H9 (cell line): ENCODE data around the gene WDR27. TPM values are rescaled to one million over a fixed set of nuclear protein-coding genes. Genes with fewer than 3 reads are reported as not detected.
A peak's percentile ranks its signal among the peaks of the same experiment; 100 is the strongest.

Experiments used
- DNase-seq: peaks from one replicate; pipeline ENCODE4 v3.0.0-alpha.2; 2017
- H2AFZ ChIP-seq: one replicate; pipeline ENCODE4 v1.6.1; 2013; ENCODE audit warnings: mild to moderate bottlenecking, low read length, control low read depth, moderate library complexity
- H2AK5ac ChIP-seq: 2 replicates; pipeline ENCODE4 v1.6.1; 2013; ENCODE audit warnings: low read length, control low read depth, mixed read lengths; ENCODE audit not compliant: insufficient read length
- H2BK120ac ChIP-seq: one replicate; pipeline ENCODE4 v1.6.1; 2013; ENCODE audit warnings: low read depth, mild to moderate bottlenecking, low read length, control low read depth, inconsistent platforms; ENCODE audit not compliant: poor library complexity, severe bottlenecking
- H2BK12ac ChIP-seq: 2 replicates; pipeline ENCODE4 v1.6.1; 2013; ENCODE audit warnings: low read length, control low read depth, mixed read lengths, low read depth; ENCODE audit not compliant: insufficient read length
- H2BK15ac ChIP-seq: 2 replicates; pipeline ENCODE4 v1.6.1; 2013; ENCODE audit warnings: low read depth, low read length, control low read depth
- H2BK20ac ChIP-seq: one replicate; pipeline ENCODE4 v1.6.1; 2013; ENCODE audit warnings: low read depth, mild to moderate bottlenecking, low read length, control low read depth, inconsistent platforms; ENCODE audit not compliant: poor library complexity, severe bottlenecking
- H2BK5ac ChIP-seq: 2 replicates; pipeline ENCODE4 v1.6.1; 2013; ENCODE audit warnings: low read length, control low read depth, mixed read lengths; ENCODE audit not compliant: insufficient read length
- H3K14ac ChIP-seq: 2 replicates; pipeline ENCODE4 v1.6.1; 2013; ENCODE audit warnings: low read length, control low read depth; ENCODE audit not compliant: insufficient read depth
- H3K18ac ChIP-seq: 2 replicates; pipeline ENCODE4 v1.6.1; 2013; ENCODE audit warnings: low read depth, mild to moderate bottlenecking, mixed read lengths, low read length, control low read depth; ENCODE audit not compliant: insufficient read length
- H3K23ac ChIP-seq: 2 replicates; pipeline ENCODE4 v1.6.1; 2013; ENCODE audit warnings: low read length, control low read depth, mixed read lengths, low read depth; ENCODE audit not compliant: insufficient read length
- H3K23me2 ChIP-seq: 2 replicates; pipeline ENCODE4 v1.6.1; 2013; ENCODE audit warnings: low read depth, mild to moderate bottlenecking, mixed read lengths, low read length, control low read depth; ENCODE audit not compliant: insufficient read length, poor library complexity, severe bottlenecking
- H3K27ac ChIP-seq: 2 replicates; pipeline ENCODE4 v1.5.1; 2013; ENCODE audit warnings: low read length, control low read depth, mixed read lengths, low read depth; ENCODE audit not compliant: insufficient read length
- H3K27me3 ChIP-seq: 2 replicates; pipeline ENCODE4 v1.6.1; 2013; ENCODE audit warnings: low read length, control low read depth, inconsistent platforms; ENCODE audit not compliant: insufficient read depth
- H3K4ac ChIP-seq: 2 replicates; pipeline ENCODE4 v1.6.1; 2013; ENCODE audit warnings: low read depth, mild to moderate bottlenecking, control low read depth, inconsistent platforms, low read length, moderate library complexity
- H3K4me1 ChIP-seq: 2 replicates; pipeline ENCODE4 v1.6.1; 2013; ENCODE audit warnings: low read length, control low read depth, inconsistent platforms; ENCODE audit not compliant: insufficient read depth
- H3K4me2 ChIP-seq: 2 replicates; pipeline ENCODE4 v1.6.1; 2013; ENCODE audit warnings: low read length, control low read depth, mixed read lengths; ENCODE audit not compliant: insufficient read length, insufficient read depth
- H3K56ac ChIP-seq: 2 replicates; pipeline ENCODE4 v1.6.1; 2013; ENCODE audit warnings: low read depth, mild to moderate bottlenecking, mixed read lengths, low read length, control low read depth; ENCODE audit not compliant: insufficient read length
- H3K79me1 ChIP-seq: 2 replicates; pipeline ENCODE4 v1.6.1; 2013; ENCODE audit warnings: low read depth, mild to moderate bottlenecking, moderate library complexity, low read length, control low read depth, inconsistent platforms; ENCODE audit not compliant: insufficient read depth, poor library complexity, severe bottlenecking
- H3K79me2 ChIP-seq: 2 replicates; pipeline ENCODE4 v1.6.1; 2013; ENCODE audit warnings: low read length, control low read depth, inconsistent platforms; ENCODE audit not compliant: insufficient read depth
- H3K9ac ChIP-seq: 2 replicates; pipeline ENCODE4 v1.6.1; 2013; ENCODE audit warnings: low read length, control low read depth, mixed read lengths; ENCODE audit not compliant: insufficient read length; ENCODE audit errors: extremely low read depth
- H3K9me3 ChIP-seq: one replicate; pipeline ENCODE4 v1.6.1; 2013; ENCODE audit warnings: low read depth, low read length, inconsistent platforms; ENCODE audit not compliant: control insufficient read depth
- H3T11ph ChIP-seq: one replicate; pipeline ENCODE4 v1.6.1; 2013; ENCODE audit warnings: mild to moderate bottlenecking, low read length, control low read depth, inconsistent platforms
- H4K20me1 ChIP-seq: one replicate; pipeline ENCODE4 v1.6.1; 2013; ENCODE audit not compliant: control insufficient read depth, insufficient read length, insufficient read depth
- H4K5ac ChIP-seq: 2 replicates; pipeline ENCODE4 v1.6.1; 2013; ENCODE audit warnings: low read depth, mild to moderate bottlenecking, mixed read lengths, low read length, control low read depth; ENCODE audit not compliant: insufficient read length
- H4K8ac ChIP-seq: replicated peaks from 2 replicates; pipeline ENCODE4 v1.6.1; 2013; ENCODE audit warnings: low read length, control low read depth, mixed read lengths, low read depth; ENCODE audit not compliant: insufficient read length
- H4K91ac ChIP-seq: 2 replicates; pipeline ENCODE4 v1.6.1; 2013; ENCODE audit warnings: low read depth, mild to moderate bottlenecking, moderate library complexity, mixed read lengths, low read length, control low read depth; ENCODE audit not compliant: insufficient read length
- H3K27ac Mint-ChIP-seq, 3 experiments: 2 replicates in 2 of 3; 3 replicates in 1 of 3; pipeline ENCODE4 v1.8.0; 2020 to 2021; ENCODE audit warnings: mixed read lengths in 3 of 3, mild to moderate bottlenecking in 1 of 3, moderate library complexity in 1 of 3
- H3K27me3 Mint-ChIP-seq: 2 replicates; pipeline ENCODE4 v1.8.0; 2021; ENCODE audit warnings: low read depth, mild to moderate bottlenecking, moderate library complexity, mixed read lengths
- H3K36me3 Mint-ChIP-seq, 3 experiments: 2 replicates in 2 of 3; 3 replicates in 1 of 3; pipeline ENCODE4 v1.8.0; 2020 to 2021; ENCODE audit warnings: low read depth in 3 of 3, mixed read lengths in 3 of 3; ENCODE audit not compliant: insufficient read depth in 1 of 3
- H3K4me1 Mint-ChIP-seq, 2 experiments: 2 replicates each; pipeline ENCODE4 v1.8.0; 2020; ENCODE audit warnings: mixed read lengths in 2 of 2
- H3K4me3 Mint-ChIP-seq, 2 experiments: 2 replicates in 1 of 2; 3 replicates in 1 of 2; pipeline ENCODE4 v1.8.0; 2020 to 2021; ENCODE audit warnings: mild to moderate bottlenecking in 2 of 2, mixed read lengths in 2 of 2, moderate library complexity in 1 of 2
- H3K9me3 Mint-ChIP-seq, 2 experiments: 2 replicates in 1 of 2; 3 replicates in 1 of 2; pipeline ENCODE4 v1.8.0; 2020; ENCODE audit warnings: mild to moderate bottlenecking in 2 of 2, mixed read lengths in 2 of 2, moderate library complexity in 1 of 2
- WGBS: extraction: QIAGEN DNeasy Blood & Tissue Kit; methylation state at CpG from one replicate; pipeline ENCODE4 v1.1.7; 2013; ENCODE audit warnings: missing lambda C conversion rate, low lambda C conversion rate, mixed read lengths; ENCODE audit not compliant: insufficient read length; ENCODE audit errors: extremely low coverage; 5-methylcytosine and 5-hydroxymethylcytosine counted together
- total RNA-seq: library from RNA; stranded (reverse); gene quantifications from 2 replicates; pipeline ENCODE4 v1.2.1, GENCODE V29; 2021
- TF ChIP-seq, protein P1 (sequence below): fragments of 200-600 bp; sonication (generic); conservative IDR thresholded peaks from 3 replicates; pipeline ENCODE4 v1.8.0; 2021; ENCODE audit warnings: antibody characterized with exemption, mild to moderate bottlenecking

Gene WDR27
- total RNA-seq, 1 experiment from 2014 or later, result 48.7 TPM

- no CpG with 5 or more reads among the region's 6 CpGs for WGBS
- TF ChIP-seq, protein P1, sequence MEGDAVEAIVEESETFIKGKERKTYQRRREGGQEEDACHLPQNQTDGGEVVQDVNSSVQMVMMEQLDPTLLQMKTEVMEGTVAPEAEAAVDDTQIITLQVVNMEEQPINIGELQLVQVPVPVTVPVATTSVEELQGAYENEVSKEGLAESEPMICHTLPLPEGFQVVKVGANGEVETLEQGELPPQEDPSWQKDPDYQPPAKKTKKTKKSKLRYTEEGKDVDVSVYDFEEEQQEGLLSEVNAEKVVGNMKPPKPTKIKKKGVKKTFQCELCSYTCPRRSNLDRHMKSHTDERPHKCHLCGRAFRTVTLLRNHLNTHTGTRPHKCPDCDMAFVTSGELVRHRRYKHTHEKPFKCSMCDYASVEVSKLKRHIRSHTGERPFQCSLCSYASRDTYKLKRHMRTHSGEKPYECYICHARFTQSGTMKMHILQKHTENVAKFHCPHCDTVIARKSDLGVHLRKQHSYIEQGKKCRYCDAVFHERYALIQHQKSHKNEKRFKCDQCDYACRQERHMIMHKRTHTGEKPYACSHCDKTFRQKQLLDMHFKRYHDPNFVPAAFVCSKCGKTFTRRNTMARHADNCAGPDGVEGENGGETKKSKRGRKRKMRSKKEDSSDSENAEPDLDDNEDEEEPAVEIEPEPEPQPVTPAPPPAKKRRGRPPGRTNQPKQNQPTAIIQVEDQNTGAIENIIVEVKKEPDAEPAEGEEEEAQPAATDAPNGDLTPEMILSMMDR, result no peak
Measured at GRCh38 chr6:169449221-169449620, 252.6 kb downstream of the WDR27 start.

More at GRCh38 chr6:169449221-169449620, 252.6 kb downstream of the WDR27 start:
- Histone ChIP-seq H2BK5ac (no peak overlapping the region), H4K8ac (no peak overlapping the region), H2AFZ (no peak overlapping the region), H4K91ac (no peak overlapping the region), H4K5ac (no peak overlapping the region), H3K56ac (no peak overlapping the region), H3K4me1 (no peaks in the 10 kb centered on the region), H3K4me2 (no peak overlapping the region), H3K79me2 (no peaks in the 10 kb centered on the region), H3K9ac (no peak overlapping the region), H2BK15ac (no peak overlapping the region), H3K27ac (no peak overlapping the region), H3K9me3 (no peaks in the 10 kb centered on the region), H3K4ac (no peak overlapping the region), H4K20me1 (no peaks in the 10 kb centered on the region), H2BK20ac (no peak overlapping the region), H2BK12ac (no peak overlapping the region), H3K23me2 (no peaks in the 10 kb centered on the region), H3K27me3 (no peaks in the 10 kb centered on the region), H3K79me1 (no peaks in the 10 kb centered on the region), H3T11ph (no peak overlapping the region), H2AK5ac (no peak overlapping the region), H3K14ac (no peak overlapping the region), H2BK120ac (no peak overlapping the region), H3K23ac (no peak overlapping the region), H3K18ac (peak overlapping the region; percentile 58)
- Mint-ChIP-seq H3K4me3 (no peak overlapping the region), H3K36me3 (no peaks in the 10 kb centered on the region), H3K27me3 (no peaks in the 10 kb centered on the region; the same call in 1 of the 2 replicates), H3K27ac (peak overlapping the region in 1 of 3 experiments; percentile 78; a peak in 1 of 7 replicates), H3K9me3 (no peaks in the 10 kb centered on the region), H3K4me1 (peaks cover 7 to 12% of the 10 kb centered on the region in 2 experiments; a peak in 2 of 4 replicates)
- no peak for DNase-seq
